SK-N-SH treated with all-trans-retinoic acid at 6 μM for 48 hours (cell line): ENCODE results near the gene ACBD7.

Experiments
- ARNTL ChIP-seq: fragments of 450-650 bp; formaldehyde crosslinking; IDR thresholded peaks from 2 replicates; pipeline ENCODE4 v1.5.0; 2020; ENCODE audit warnings: low read depth, mild to moderate bottlenecking, moderate library complexity, borderline replicate concordance
- BACH2 ChIP-seq: fragments of 250-450 bp; sonication (Bioruptor Pico); IDR thresholded peaks from 2 replicates; pipeline ENCODE4 v1.9.0; 2021; ENCODE audit warnings: mild to moderate bottlenecking, borderline replicate concordance
- ESRRG ChIP-seq: fragments of 250-450 bp; sonication (Bioruptor Pico); IDR thresholded peaks from 2 replicates; pipeline ENCODE4 v1.6.1; 2021; ENCODE audit warnings: mild to moderate bottlenecking
- GLIS3 ChIP-seq: fragments of 250-450 bp; sonication (Bioruptor Pico); IDR thresholded peaks from 2 replicates; pipeline ENCODE4 v1.5.0; 2020; ENCODE audit warnings: mild to moderate bottlenecking, moderate library complexity
- PPARA ChIP-seq: fragments of 250-450 bp; sonication (Bioruptor Pico); IDR thresholded peaks from 2 replicates; pipeline ENCODE4 v1.5.0; 2020; ENCODE audit warnings: mild to moderate bottlenecking, borderline replicate concordance
- RARB ChIP-seq: fragments of 250-450 bp; sonication (Bioruptor Pico); IDR thresholded peaks from 2 replicates; pipeline ENCODE4 v1.8.0; 2021; ENCODE audit warnings: mild to moderate bottlenecking, moderate library complexity
- SNAI2 ChIP-seq: fragments of 250-450 bp; sonication (Bioruptor Pico); IDR thresholded peaks from 2 replicates; pipeline ENCODE4 v1.5.0; 2020; ENCODE audit warnings: mild to moderate bottlenecking, moderate library complexity
- TCF4 ChIP-seq: fragments of 250-450 bp; sonication (Bioruptor Pico); IDR thresholded peaks from 2 replicates; pipeline ENCODE4 v1.8.0; 2021; ENCODE audit warnings: mild to moderate bottlenecking, moderate library complexity, borderline replicate concordance
- ZFP3 ChIP-seq: fragments of 250-450 bp; sonication (Bioruptor Pico); IDR thresholded peaks from 2 replicates; pipeline ENCODE4 v1.5.0; 2020; ENCODE audit warnings: mild to moderate bottlenecking, moderate library complexity
- ZFP30 ChIP-seq: fragments of 450-650 bp; formaldehyde crosslinking; IDR thresholded peaks from 2 replicates; pipeline ENCODE4 v1.5.0; 2022; ENCODE audit warnings: mild to moderate bottlenecking, moderate library complexity
- TF ChIP-seq, protein P1 (sequence below): fragments of 250-450 bp; sonication (Bioruptor Pico); IDR thresholded peaks from 2 replicates; pipeline ENCODE4 v1.5.1; 2020; ENCODE audit warnings: low read depth, mild to moderate bottlenecking, moderate library complexity
- TF ChIP-seq, protein P2 (sequence below): fragments of 250-450 bp; sonication (Bioruptor Pico); IDR thresholded peaks from 2 replicates; pipeline ENCODE4 v1.8.0; 2020; ENCODE audit warnings: mild to moderate bottlenecking, moderate library complexity, borderline replicate concordance
- TF ChIP-seq, protein P3 (sequence below): fragments of 250-450 bp; sonication (Bioruptor Pico); IDR thresholded peaks from 2 replicates; pipeline ENCODE4 v1.5.1; 2021; ENCODE audit warnings: mild to moderate bottlenecking, moderate library complexity

DNA sequence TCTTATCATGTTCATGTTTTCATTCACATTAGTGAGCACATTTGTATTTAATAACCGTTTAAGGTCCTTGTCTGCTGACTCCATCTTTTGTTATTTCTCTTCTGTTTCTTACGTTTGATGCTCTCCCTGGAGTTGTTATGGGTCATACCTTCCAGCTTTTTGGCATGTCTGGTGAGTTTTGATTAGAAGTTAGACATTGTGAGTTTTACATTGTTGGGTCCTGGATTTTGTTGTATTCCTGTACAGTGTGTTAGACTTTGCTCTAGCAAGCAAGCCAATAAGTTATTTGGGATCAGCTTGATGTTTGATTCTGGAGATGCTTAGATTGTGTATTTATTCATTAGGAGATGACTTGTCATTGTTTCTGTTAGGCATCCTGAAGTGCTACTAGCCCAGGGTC is 27.9 kb downstream of the ACBD7 start:
- TF ChIP-seq ARNTL (CRISPR knock-in tag) (no peak), ZFP30 (CRISPR knock-in tag) (no peak), GLIS3 (CRISPR knock-in tag) (no peak), PPARA (CRISPR knock-in tag) (no peak), ZFP3 (CRISPR knock-in tag) (no peak), RARB (CRISPR knock-in tag) (no peak), ESRRG (CRISPR knock-in tag) (no peak), SNAI2 (no peak), TCF4 (no peak), BACH2 (no peak)
- TF ChIP-seq, protein P1, sequence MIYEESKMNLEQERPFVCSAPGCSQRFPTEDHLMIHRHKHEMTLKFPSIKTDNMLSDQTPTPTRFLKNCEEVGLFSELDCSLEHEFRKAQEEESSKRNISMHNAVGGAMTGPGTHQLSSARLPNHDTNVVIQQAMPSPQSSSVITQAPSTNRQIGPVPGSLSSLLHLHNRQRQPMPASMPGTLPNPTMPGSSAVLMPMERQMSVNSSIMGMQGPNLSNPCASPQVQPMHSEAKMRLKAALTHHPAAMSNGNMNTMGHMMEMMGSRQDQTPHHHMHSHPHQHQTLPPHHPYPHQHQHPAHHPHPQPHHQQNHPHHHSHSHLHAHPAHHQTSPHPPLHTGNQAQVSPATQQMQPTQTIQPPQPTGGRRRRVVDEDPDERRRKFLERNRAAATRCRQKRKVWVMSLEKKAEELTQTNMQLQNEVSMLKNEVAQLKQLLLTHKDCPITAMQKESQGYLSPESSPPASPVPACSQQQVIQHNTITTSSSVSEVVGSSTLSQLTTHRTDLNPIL (CRISPR knock-in tag): no peak
- TF ChIP-seq, protein P2, sequence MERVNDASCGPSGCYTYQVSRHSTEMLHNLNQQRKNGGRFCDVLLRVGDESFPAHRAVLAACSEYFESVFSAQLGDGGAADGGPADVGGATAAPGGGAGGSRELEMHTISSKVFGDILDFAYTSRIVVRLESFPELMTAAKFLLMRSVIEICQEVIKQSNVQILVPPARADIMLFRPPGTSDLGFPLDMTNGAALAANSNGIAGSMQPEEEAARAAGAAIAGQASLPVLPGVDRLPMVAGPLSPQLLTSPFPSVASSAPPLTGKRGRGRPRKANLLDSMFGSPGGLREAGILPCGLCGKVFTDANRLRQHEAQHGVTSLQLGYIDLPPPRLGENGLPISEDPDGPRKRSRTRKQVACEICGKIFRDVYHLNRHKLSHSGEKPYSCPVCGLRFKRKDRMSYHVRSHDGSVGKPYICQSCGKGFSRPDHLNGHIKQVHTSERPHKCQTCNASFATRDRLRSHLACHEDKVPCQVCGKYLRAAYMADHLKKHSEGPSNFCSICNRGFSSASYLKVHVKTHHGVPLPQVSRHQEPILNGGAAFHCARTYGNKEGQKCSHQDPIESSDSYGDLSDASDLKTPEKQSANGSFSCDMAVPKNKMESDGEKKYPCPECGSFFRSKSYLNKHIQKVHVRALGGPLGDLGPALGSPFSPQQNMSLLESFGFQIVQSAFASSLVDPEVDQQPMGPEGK (CRISPR knock-in tag): no peak
- TF ChIP-seq, protein P3, sequence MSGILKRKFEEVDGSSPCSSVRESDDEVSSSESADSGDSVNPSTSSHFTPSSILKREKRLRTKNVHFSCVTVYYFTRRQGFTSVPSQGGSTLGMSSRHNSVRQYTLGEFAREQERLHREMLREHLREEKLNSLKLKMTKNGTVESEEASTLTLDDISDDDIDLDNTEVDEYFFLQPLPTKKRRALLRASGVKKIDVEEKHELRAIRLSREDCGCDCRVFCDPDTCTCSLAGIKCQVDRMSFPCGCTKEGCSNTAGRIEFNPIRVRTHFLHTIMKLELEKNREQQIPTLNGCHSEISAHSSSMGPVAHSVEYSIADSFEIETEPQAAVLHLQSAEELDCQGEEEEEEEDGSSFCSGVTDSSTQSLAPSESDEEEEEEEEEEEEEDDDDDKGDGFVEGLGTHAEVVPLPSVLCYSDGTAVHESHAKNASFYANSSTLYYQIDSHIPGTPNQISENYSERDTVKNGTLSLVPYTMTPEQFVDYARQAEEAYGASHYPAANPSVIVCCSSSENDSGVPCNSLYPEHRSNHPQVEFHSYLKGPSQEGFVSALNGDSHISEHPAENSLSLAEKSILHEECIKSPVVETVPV (CRISPR knock-in tag): no peak
